Measurements from ENCODE around the gene HDAC9. TPM values are rescaled to one million over a fixed set of nuclear protein-coding genes. Genes with fewer than 3 reads are reported as not detected.
A peak's percentile ranks its signal among the peaks of the same experiment; 100 is the strongest.

HDAC9 gene
- polyA plus RNA-seq, 1 of the 3 experiments (the other 2 are of a cell fraction) = 11.6 TPM

DNA sequence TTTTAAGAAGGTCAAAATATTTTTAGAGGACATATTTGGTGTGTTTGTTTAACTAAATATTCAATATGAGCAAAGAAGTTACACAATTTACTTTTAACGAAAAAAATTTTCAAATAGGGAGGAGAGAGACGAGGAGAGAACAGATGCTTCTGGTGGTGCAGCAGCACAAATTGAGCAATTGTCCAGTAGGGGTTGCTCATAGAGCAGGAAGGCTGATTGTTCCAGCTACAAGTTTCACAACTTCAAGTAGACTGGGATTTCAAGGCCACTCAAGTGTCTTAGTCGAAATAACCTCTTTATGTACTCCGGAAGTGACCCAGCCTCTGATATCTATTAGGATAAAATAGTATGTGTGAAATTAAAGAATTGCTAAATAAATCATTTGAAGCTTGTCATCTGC is 197.9 kb downstream of the HDAC9 start:
- DNase-seq = peak; percentile 25
- Histone ChIP-seq H3K9me3 (peaks cover 3% of the 10 kb centered on the region; the same call in 1 of the 2 replicates), H3K9me2 (no peaks in the 10 kb centered on the region), H3K36me3 (replicated peaks in 1 of 2; ENCODE audit: control insufficient read depth in 1 of 2, insufficient read depth in 2 of 2, low read length in 1 of 2) (peaks cover under 1 to 3% of the 10 kb centered on the region in 2 experiments), H2AFZ (ENCODE audit: low read depth) (no peak overlapping the region), H3K79me2 (ENCODE audit: insufficient read depth) (no peaks in the 10 kb centered on the region), H3K4me3 (ENCODE audit: low read depth in 2 of 2, low read length in 1 of 2) (no peak overlapping the region), H3K27ac (ENCODE audit: low read depth in 2 of 2, low read length in 1 of 2) (peak overlapping the region in 1 of 2 experiments; percentile 95; a peak in 2 of 4 replicates), H3F3A (replicated peaks; ENCODE audit: insufficient read depth) (peaks cover 4% of the 10 kb centered on the region), H3K4me1 (ENCODE audit: control insufficient read depth in 1 of 2, insufficient read depth in 2 of 2, low read depth in 1 of 2, low read length in 1 of 2) (peaks cover 0 to 45% of the 10 kb centered on the region in 2 experiments; a peak in 3 of 4 replicates), H4K20me1 (ENCODE audit: insufficient read depth) (no peaks in the 10 kb centered on the region), H3K9ac (no peak overlapping the region), H3K4me2 (no peak overlapping the region), H3K27me3 (ENCODE audit: insufficient read depth) (no peaks in the 10 kb centered on the region)
- 39% methylated on average over 4 of the region's 4 CpGs for WGBS (ENCODE audit: low lambda C conversion rate)
- ChIA-PET CTCF (interaction anchor here (0.6 to 3.9 kb wide), 68 partner anchors 9 to 633 kb away, joined by 3 to 80 read pairs (median 5); partner anchors contain the start of gene TWIST1), POLR2A (interaction anchor here (1.0 to 2.8 kb wide), 8 partner anchors 9 to 424 kb away, joined by 3 to 26 read pairs (median 6); partner anchors contain the start of gene TWIST1)
- peak; percentile 99 for TF ChIP-seq RAD21 (IDR thresholded peaks at IDR 0.05; ENCODE audit: low read length)
- TF ChIP-seq, protein P1, sequence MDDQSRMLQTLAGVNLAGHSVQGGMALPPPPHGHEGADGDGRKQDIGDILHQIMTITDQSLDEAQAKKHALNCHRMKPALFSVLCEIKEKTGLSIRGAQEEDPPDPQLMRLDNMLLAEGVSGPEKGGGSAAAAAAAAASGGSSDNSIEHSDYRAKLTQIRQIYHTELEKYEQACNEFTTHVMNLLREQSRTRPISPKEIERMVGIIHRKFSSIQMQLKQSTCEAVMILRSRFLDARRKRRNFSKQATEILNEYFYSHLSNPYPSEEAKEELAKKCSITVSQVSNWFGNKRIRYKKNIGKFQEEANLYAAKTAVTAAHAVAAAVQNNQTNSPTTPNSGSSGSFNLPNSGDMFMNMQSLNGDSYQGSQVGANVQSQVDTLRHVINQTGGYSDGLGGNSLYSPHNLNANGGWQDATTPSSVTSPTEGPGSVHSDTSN (IDR thresholded peaks at IDR 0.05) = peak; percentile 24; the same call in 1 of the 2 replicates
- TF ChIP-seq, protein P2, sequence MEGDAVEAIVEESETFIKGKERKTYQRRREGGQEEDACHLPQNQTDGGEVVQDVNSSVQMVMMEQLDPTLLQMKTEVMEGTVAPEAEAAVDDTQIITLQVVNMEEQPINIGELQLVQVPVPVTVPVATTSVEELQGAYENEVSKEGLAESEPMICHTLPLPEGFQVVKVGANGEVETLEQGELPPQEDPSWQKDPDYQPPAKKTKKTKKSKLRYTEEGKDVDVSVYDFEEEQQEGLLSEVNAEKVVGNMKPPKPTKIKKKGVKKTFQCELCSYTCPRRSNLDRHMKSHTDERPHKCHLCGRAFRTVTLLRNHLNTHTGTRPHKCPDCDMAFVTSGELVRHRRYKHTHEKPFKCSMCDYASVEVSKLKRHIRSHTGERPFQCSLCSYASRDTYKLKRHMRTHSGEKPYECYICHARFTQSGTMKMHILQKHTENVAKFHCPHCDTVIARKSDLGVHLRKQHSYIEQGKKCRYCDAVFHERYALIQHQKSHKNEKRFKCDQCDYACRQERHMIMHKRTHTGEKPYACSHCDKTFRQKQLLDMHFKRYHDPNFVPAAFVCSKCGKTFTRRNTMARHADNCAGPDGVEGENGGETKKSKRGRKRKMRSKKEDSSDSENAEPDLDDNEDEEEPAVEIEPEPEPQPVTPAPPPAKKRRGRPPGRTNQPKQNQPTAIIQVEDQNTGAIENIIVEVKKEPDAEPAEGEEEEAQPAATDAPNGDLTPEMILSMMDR (IDR thresholded peaks at IDR 0.05) = peak; percentile 97
- peak in 1 of 2 experiments; percentile 46; a peak in 1 of 4 replicates for TF ChIP-seq EP300 (IDR thresholded peaks at IDR 0.05; ENCODE audit: borderline replicate concordance in 1 of 2, low read depth in 1 of 2, low read length in 1 of 2)
- TF ChIP-seq SMC3 (IDR thresholded peaks at IDR 0.05; ENCODE audit: low read depth, low read length) = peak; percentile 85
- no peak for TF ChIP-seq MEF2A (IDR thresholded peaks at IDR 0.05; ENCODE audit: borderline replicate concordance, low read depth)
- peak; percentile 76 for TF ChIP-seq RCOR1 (IDR thresholded peaks at IDR 0.05; ENCODE audit: low read length)
- peak; percentile 70 for TF ChIP-seq CHD2 (IDR thresholded peaks at IDR 0.05; ENCODE audit: low read length, partially characterized antibody)
- no peak for TF ChIP-seq SIN3A (IDR thresholded peaks at IDR 0.05; ENCODE audit: borderline replicate concordance, low read depth, low read length)
- peak; percentile 34; the same call in 1 of the 2 replicates for TF ChIP-seq TCF12 (IDR thresholded peaks at IDR 0.05)

DNA sequence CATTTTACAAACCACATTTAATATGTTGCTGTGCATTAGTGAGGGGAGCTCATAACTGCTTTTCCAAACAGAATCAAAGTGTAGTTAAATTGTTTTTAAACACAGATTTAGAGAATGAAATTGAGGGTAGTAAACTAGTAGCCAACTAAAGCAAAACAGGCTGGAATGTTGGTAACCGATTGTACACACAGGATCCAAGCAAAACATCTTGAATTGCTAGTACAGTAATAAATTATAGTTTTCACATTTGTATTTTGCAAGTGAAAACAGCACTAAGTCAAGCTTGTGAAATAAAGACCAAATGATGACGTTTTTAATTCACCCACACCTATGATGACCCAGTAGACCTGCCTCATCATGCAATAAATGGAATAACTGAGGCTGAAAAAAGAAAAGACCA is 198.3 kb downstream of the HDAC9 start:
- H3K27me3 ChIP-seq (ENCODE audit: insufficient read depth) = no peaks in the 10 kb centered on the region
- POLR2A ChIA-PET = interaction anchor here (1.0 to 2.8 kb wide), 8 partner anchors 9 to 424 kb away, joined by 3 to 26 read pairs (median 6); partner anchors contain the start of gene TWIST1
- TF ChIP-seq, protein P3, sequence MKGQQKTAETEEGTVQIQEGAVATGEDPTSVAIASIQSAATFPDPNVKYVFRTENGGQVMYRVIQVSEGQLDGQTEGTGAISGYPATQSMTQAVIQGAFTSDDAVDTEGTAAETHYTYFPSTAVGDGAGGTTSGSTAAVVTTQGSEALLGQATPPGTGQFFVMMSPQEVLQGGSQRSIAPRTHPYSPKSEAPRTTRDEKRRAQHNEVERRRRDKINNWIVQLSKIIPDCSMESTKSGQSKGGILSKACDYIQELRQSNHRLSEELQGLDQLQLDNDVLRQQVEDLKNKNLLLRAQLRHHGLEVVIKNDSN (IDR thresholded peaks at IDR 0.05; ENCODE audit: borderline replicate concordance, low read depth) = no peak
- TF ChIP-seq, protein P4, sequence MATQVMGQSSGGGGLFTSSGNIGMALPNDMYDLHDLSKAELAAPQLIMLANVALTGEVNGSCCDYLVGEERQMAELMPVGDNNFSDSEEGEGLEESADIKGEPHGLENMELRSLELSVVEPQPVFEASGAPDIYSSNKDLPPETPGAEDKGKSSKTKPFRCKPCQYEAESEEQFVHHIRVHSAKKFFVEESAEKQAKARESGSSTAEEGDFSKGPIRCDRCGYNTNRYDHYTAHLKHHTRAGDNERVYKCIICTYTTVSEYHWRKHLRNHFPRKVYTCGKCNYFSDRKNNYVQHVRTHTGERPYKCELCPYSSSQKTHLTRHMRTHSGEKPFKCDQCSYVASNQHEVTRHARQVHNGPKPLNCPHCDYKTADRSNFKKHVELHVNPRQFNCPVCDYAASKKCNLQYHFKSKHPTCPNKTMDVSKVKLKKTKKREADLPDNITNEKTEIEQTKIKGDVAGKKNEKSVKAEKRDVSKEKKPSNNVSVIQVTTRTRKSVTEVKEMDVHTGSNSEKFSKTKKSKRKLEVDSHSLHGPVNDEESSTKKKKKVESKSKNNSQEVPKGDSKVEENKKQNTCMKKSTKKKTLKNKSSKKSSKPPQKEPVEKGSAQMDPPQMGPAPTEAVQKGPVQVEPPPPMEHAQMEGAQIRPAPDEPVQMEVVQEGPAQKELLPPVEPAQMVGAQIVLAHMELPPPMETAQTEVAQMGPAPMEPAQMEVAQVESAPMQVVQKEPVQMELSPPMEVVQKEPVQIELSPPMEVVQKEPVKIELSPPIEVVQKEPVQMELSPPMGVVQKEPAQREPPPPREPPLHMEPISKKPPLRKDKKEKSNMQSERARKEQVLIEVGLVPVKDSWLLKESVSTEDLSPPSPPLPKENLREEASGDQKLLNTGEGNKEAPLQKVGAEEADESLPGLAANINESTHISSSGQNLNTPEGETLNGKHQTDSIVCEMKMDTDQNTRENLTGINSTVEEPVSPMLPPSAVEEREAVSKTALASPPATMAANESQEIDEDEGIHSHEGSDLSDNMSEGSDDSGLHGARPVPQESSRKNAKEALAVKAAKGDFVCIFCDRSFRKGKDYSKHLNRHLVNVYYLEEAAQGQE (IDR thresholded peaks at IDR 0.05; ENCODE audit: low read depth, low read length) = no peak
- TF ChIP-seq FOSL2 (IDR thresholded peaks at IDR 0.05; ENCODE audit: borderline replicate concordance, low read depth) (no peak), EP300 (IDR thresholded peaks at IDR 0.05; ENCODE audit: borderline replicate concordance in 1 of 2, low read depth in 1 of 2, low read length in 1 of 2) (0 out of 4 replicates have a peak, but pooled peaks of 1 of the 2 experiments have one; percentile 18), FOXM1 (IDR thresholded peaks at IDR 0.05; ENCODE audit: low read depth) (no peak)
- H3K9me2 ChIP-seq = no peaks in the 10 kb centered on the region
- no peak overlapping the region for H3K4me3 ChIP-seq (ENCODE audit: low read depth in 2 of 2, low read length in 1 of 2)
- H4K20me1 ChIP-seq (ENCODE audit: insufficient read depth) = no peaks in the 10 kb centered on the region
- H3K9ac ChIP-seq = no peak overlapping the region
- peaks cover 0 to 49% of the 10 kb centered on the region in 2 experiments; a peak in 3 of 4 replicates for H3K4me1 ChIP-seq (ENCODE audit: control insufficient read depth in 1 of 2, insufficient read depth in 2 of 2, low read depth in 1 of 2, low read length in 1 of 2)
- no peak overlapping the region; the same call in 1 of the 2 replicates for H2AFZ ChIP-seq (ENCODE audit: low read depth)
- H3F3A ChIP-seq (replicated peaks; ENCODE audit: insufficient read depth) = peaks cover 4% of the 10 kb centered on the region
- H3K79me2 ChIP-seq (ENCODE audit: insufficient read depth) = no peaks in the 10 kb centered on the region
- no peak overlapping the region for H3K4me2 ChIP-seq
- DNase-seq = no peak
- H3K36me3 ChIP-seq (replicated peaks in 1 of 2; ENCODE audit: control insufficient read depth in 1 of 2, insufficient read depth in 2 of 2, low read length in 1 of 2) = peaks cover 0 to 3% of the 10 kb centered on the region in 2 experiments
- peaks cover 3% of the 10 kb centered on the region; the same call in 1 of the 2 replicates for H3K9me3 ChIP-seq
- WGBS (ENCODE audit: low lambda C conversion rate) = 73% methylated on average over 2 of the region's 2 CpGs
- CTCF ChIA-PET = interaction anchor here (0.6 to 3.9 kb wide), 60 partner anchors 10 to 439 kb away, joined by 3 to 80 read pairs (median 5); partner anchors contain the start of gene TWIST1
- peak overlapping the region in 1 of 2 experiments; percentile 95; a peak in 2 of 4 replicates for H3K27ac ChIP-seq (ENCODE audit: low read depth in 2 of 2, low read length in 1 of 2)

All from SK-N-SH (cell line).